GM19438 (cell line): ENCODE data around the gene SLX1A.
"Not testable (repeated sequence)": the region's sequence is repeated elsewhere in the genome, so short reads cannot be mapped to it uniquely, and the experiment has no call there.

Experiments
- ATAC-seq: cut with Tn5 transposase; IDR thresholded peaks from one replicate; pipeline ENCODE4 v1.9.1; 2021; ENCODE audit warnings: low read depth; ENCODE audit not compliant: unreplicated experiment

SLX1A gene

DNA sequence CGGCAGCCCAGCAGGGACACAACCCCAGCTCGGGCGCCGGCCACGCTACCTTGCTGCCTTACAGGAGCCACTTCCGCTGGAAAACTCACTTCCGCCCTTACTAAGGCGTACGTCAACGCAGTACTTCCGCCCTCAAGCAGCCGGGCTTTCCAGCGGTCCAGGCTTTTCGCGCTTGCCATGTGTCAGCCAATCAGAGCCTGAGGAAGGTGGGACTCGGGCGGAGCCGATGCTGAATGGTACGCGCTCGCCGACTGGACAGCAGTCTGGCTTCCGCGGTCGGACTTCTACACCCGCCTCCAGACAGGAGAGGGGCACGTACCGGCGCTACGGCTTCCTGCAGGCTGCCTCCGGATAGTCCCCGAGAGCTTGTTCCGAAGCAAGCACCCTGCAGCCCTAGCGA is at the start of gene SLX1A, which contains the start of gene BOLA2B:
TSS of gene SLX1A (plus strand) at position 261 of the 400 bp plus-strand sequence. CDS start 210 bp downstream, outside the sequence.
TSS of gene BOLA2B (minus strand) at position 52 of the 400 bp plus-strand sequence. CDS start 71 bp downstream, outside the sequence.
- peak; percentile 92 for ATAC-seq

DNA sequence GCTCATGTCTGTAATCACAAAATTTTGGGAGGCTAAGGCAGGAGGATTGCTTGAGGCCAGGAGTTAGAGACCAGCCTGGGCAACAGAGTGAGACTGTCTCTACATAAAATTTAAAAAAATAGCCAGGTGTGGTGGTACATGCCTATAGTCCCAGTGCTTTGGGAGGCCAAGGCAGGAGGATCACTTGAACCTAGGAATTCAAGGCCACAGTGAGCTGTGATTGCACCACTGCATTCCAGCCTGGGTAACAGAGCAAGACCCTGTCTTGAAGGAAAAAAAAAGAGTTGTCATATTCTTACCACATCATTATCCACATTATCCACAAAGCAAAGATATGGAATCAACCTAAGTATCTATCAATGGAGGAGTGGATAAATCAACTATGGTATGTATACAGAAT is 49.7 kb upstream of the SLX1A start:
- no peak for ATAC-seq

- ATAC-seq, result no peak
Observed at GRCh38 chr16:30144917-30145316, 48.8 kb upstream of the SLX1A start.

DNA sequence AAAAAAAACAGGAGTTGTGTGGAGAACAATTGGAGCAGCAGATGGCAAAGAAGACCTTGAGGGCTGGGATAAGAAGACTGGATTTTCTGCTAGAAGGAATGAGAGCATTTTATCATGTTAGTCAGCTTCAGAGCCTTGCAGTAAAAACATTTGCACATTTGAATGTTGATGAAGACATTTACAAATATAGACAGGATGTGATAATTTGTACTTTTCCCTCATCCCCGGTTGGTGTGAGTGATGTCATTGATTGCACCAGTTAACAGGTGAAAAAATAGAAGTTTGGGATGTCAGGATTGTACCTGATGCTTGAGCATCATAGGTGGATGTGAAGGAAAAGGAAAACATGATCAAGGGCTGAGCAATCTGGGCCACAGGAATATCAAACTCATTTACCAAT is 48.0 kb upstream of the SLX1A start:
- no peak for ATAC-seq

DNA sequence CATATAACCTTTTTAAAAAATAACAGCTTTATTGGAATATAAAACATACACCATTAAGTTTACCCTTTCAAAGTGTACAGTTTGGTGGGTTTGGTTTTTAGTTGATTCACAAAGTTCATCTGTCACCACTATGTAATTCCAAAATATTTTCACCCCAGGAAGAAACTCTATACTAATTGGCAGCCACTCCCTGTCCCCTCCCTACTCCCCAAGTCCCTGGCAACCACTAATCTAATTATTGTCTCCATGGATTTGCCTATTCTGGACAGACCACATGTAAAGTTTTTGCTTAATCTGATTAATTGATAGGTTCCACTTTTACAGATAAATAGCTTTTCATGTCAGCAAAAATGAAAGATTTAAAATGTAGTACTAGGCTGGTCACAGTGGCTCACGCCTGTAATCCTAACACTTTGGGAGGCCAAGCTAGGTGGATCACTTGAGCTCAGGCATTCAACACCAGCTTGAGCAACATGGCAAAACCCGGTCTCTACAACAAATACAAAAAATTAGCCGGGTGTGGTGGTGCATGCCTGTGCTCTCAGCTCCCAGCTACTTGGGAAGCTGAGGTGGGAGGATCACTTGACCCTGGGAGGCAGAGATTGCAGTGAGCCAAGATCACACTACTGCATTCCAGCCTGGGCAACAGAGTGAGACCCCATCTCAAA is 45.7 kb upstream of the SLX1A start:
- ATAC-seq, result no peak

GRCh38 chr16:30149250-30149930 is 44.3 kb upstream of the SLX1A start:
- no peak for ATAC-seq

DNA sequence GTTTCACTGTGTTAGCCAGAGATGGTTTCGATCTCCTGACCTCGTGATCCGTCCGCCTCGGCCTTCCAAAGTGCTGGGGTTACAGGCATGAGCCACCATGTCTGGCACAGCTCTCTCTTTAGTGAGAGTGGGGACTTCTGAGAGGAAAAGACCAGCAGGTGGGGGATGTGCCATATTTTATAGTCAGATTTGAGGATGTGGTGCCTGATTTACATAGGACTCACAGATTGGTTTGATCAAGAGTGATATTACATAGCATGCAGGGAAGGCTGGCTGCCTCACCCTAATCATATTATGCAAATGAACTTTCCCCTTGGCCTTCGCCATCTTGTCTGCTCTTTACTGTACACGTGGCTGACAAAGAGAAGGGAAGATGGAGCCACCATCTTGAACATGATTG is 42.6 kb upstream of the SLX1A start:
- no peak for ATAC-seq

DNA sequence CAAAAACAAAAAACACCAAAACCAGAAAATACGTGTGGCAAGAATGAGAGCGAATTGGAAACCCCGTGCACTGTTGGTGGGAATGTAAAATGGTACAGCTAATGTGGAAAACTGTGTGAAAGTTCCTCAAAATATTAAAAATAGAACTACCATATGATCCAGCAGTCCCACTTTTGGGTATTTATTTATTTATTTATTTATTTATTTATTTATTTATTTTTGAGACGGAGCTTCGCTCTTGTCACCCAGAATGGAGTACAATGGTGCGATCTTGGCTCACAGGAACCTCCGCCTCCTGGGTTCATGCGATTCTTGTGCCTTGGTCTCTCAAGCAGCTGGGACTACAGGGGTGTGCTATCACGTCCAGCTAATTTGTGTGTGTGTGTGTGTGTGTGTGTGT is 41.2 kb upstream of the SLX1A start:
- ATAC-seq, result no peak

DNA sequence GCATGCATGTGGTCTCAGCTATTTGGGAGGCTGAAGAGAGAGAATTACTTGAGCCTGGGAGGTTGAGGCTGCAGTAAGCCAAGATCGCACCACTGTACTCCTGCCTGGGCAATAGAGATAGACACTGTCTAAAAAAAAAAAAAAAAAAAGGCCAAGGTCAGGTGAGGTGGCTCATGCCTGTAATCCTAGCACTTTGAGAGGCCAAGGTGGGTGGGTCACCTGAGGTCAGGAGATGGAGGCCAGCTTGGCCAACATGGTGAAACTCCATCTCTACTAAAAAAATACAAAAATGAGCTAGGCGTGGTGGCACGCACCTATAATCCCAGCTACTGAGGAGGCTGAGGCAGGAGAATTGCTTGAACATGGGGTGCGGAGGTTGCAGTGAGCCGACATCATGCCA is 38.5 kb upstream of the SLX1A start:
- ATAC-seq, result no peak

GRCh38 chr16:30157214-30157613 is 36.5 kb upstream of the SLX1A start:
- ATAC-seq, result no peak

DNA sequence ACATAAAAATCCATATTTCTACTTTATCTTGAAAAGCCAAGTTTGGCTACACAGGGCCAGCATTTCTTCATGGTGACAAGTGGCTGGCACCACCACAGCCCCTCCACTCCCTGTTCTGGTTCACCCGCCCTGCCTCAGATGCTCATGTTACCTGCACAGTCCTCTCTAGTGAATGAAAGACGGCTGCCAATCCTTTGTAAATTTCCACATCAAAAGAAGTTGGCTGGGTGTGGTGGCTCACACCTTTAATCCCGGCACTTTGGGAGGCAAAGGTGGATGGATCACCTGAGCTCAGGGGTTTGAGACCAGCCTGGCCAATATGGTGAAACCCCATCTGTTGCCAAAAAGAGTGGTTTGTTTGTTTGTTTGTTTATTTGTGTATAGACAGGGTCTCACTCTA is 30.1 kb upstream of the SLX1A start:
- no peak for ATAC-seq

- ATAC-seq, result no peak
Observed at GRCh38 chr16:30166202-30166902, 27.3 kb upstream of the SLX1A start.

DNA sequence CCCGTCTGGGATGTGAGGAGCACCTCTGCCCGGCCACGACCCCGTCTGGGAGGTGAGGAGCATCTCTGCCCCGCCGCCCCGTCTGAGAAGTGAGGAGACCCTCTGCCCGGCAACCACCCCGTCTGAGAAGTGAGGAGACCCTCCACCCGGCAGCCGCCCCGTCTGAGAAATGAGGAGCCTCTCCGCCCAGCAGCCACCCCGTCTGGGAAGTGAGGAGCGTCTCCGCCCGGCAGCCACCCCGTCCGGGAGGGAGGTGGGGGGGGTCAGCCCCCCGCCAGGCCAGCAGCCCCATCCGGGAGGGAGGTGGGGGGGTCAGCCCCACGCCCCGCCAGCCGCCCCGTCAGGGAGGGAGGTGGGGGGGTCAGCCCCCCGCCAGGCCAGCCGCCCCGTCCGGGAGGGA is 24.9 kb upstream of the SLX1A start:
- not testable (repeated sequence) for ATAC-seq

GRCh38 chr16:30169416-30169815 is 24.3 kb upstream of the SLX1A start:
- not testable (repeated sequence) for ATAC-seq

DNA sequence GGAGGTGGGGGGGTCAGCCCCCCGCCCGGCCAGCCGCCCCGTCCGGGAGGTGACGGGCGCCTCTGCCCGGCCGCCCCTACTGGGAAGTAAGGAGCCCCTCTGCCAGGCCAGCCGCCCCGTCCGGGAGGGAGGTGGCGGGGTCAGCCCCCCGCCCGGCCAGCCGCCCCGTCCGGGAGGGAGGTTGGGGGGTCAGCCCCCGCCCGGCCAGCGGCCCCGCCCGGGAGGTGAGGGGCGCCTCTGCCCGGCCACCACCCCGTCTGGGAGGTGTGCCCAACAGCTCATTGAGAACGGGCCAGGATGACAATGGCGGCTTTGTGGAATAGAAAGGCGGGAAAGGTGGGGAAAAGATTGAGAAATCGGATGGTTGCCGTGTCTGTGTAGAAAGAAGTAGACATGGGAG is 23.5 kb upstream of the SLX1A start:
- ATAC-seq, result not testable (repeated sequence)

- no peak for ATAC-seq
Observed at GRCh38 chr16:30173054-30173453, 20.6 kb upstream of the SLX1A start.

DNA sequence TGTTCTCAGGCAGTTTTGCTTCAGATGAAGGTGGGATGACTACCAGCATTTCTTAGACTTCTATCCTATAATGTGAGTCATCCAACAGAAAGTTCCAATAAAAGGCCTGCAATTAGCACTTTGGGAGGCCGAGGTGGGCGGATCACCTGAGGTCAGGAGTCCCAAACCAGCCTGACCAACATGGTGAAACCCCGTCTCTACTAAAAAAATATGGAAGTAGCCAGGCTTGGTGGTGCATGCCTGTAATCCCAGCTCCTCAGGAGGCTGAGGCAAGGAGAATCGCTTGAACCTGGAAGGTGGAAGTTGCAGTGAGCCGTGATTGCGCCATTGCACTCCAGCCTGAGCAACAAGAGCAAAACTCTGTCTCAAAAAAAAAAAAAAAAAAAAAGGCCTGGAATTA is 16.8 kb upstream of the SLX1A start:
- ATAC-seq, result not testable (repeated sequence)

- ATAC-seq, result no peak
Observed at GRCh38 chr16:30179195-30179594, 14.5 kb upstream of the SLX1A start.

GRCh38 chr16:30179931-30180330 is 13.7 kb upstream of the SLX1A start:
- ATAC-seq, result no peak

DNA sequence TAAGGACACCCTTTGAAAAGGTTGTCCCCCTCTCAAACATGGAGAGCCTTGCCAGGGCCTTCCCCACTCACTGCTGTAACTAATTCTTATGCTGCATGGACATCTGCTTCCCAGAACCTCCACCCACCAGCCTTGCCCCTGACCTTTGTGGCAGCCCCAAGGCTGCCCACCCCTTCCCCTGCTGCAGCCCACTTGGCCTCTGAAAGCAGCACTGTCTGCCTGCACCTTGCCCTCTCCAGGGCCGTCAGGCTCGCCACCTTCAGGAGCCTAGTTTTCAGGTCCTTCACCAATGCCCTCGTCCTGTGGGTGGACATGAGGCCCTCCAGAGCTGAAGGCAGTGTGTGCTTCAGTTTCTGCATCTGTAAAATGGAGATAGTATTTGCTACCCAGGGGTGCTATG is 12.9 kb upstream of the SLX1A start:
- ATAC-seq, result no peak

DNA sequence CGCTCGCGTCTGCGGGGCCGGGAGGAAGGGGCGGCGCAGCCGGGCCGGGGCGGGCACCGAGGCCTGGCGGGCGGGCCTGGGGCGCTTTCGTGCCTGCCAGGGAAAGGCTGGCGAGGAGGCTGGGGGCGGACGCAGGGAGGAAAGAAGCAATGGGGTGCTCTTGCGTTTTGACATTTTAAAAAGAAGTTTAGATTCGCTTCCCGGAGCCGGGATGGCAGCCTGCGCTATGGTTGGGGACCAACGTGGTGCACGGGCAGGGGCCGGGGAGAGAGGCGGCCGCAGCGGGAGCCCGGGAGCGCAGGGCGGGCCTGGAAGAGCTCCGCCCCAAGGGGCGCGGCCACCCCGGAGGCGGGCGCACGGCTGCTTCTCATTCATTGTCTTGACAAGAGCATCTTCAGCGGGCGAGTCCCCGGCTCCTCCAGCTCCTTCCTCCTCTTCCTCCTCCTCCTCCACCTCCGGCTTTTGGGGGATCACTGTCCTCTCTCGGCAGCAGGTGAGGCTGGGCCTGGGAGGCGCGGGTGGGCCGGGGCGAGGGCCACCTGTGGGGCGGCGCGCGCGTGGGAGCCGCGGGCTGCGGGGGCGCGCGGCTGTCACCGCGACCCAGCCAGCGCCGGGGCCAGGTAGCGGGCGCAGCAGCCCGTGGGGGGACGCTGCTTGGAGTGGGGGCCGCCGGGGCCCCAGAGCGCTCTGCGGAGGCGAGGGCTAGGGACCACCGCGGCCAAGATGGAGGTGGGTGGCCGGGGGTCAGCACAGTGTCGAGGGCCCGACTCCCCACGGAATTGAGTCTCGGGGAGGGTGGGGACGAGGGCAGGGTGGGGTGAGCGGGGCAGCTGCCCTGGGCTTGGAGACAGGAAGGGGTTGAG is 10.2 kb upstream of the SLX1A start, which contains the start of gene CORO1A:
TSS of gene CORO1A (plus strand) at position 370 of the 863 bp plus-strand sequence. CDS start 1,608 bp downstream, outside the sequence.
- ATAC-seq, result peak; percentile 47
